ENCODE results near the gene PTPRT. TPM values are rescaled to one million over a fixed set of nuclear protein-coding genes. Genes with fewer than 3 reads are reported as not detected.

PTPRT gene
- total RNA-seq, 1 experiment from 2014 or later = not detected

GRCh38 chr20:42274986-42275385 is 914.7 kb downstream of the PTPRT start:
- CTCF ChIA-PET = no interaction called here
- no peak overlapping the region for H3K4me3 Mint-ChIP-seq (ENCODE audit: low read depth, unreplicated experiment)
- no TSS peak for BruUV-seq (replicated peaks)
- no peaks in the 10 kb centered on the region for H3K4me1 Mint-ChIP-seq (ENCODE audit: low read depth, unreplicated experiment)
- H3K36me3 Mint-ChIP-seq (ENCODE audit: insufficient read depth, unreplicated experiment) = no peaks in the 10 kb centered on the region
- H3K9me3 Mint-ChIP-seq (ENCODE audit: low read depth, unreplicated experiment) = peaks cover 17% of the 10 kb centered on the region
- H3K27ac Mint-ChIP-seq (ENCODE audit: unreplicated experiment) = no peak overlapping the region
- H3K27me3 Mint-ChIP-seq (ENCODE audit: unreplicated experiment) = no peaks in the 10 kb centered on the region
- intact Hi-C loops (cut with micrococcal nuclease; ENCODE audit: unreplicated experiment) = no loop called here
- DNase-seq = no peak
- TF ChIP-seq, protein P1, sequence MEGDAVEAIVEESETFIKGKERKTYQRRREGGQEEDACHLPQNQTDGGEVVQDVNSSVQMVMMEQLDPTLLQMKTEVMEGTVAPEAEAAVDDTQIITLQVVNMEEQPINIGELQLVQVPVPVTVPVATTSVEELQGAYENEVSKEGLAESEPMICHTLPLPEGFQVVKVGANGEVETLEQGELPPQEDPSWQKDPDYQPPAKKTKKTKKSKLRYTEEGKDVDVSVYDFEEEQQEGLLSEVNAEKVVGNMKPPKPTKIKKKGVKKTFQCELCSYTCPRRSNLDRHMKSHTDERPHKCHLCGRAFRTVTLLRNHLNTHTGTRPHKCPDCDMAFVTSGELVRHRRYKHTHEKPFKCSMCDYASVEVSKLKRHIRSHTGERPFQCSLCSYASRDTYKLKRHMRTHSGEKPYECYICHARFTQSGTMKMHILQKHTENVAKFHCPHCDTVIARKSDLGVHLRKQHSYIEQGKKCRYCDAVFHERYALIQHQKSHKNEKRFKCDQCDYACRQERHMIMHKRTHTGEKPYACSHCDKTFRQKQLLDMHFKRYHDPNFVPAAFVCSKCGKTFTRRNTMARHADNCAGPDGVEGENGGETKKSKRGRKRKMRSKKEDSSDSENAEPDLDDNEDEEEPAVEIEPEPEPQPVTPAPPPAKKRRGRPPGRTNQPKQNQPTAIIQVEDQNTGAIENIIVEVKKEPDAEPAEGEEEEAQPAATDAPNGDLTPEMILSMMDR (IDR thresholded peaks at IDR 0.05; ENCODE audit: unreplicated experiment) = no peak

GRCh38 chr20:42272516-42272915 is 917.2 kb downstream of the PTPRT start:
- Mint-ChIP-seq H3K9me3 (ENCODE audit: low read depth, unreplicated experiment) (peaks cover 13% of the 10 kb centered on the region), H3K27ac (ENCODE audit: unreplicated experiment) (no peak overlapping the region), H3K27me3 (ENCODE audit: unreplicated experiment) (no peaks in the 10 kb centered on the region), H3K4me1 (ENCODE audit: low read depth, unreplicated experiment) (no peaks in the 10 kb centered on the region), H3K36me3 (ENCODE audit: insufficient read depth, unreplicated experiment) (no peaks in the 10 kb centered on the region), H3K4me3 (ENCODE audit: low read depth, unreplicated experiment) (no peak overlapping the region)
- DNase-seq = no peak
- BruUV-seq (replicated peaks) = no TSS peak
- CTCF ChIA-PET = no interaction called here
- intact Hi-C loops (cut with micrococcal nuclease; ENCODE audit: unreplicated experiment) = no loop called here
- TF ChIP-seq, protein P1 (IDR thresholded peaks at IDR 0.05; ENCODE audit: unreplicated experiment) = no peak

GRCh38 chr20:42270539-42270938 is 919.2 kb downstream of the PTPRT start:
- H3K27me3 Mint-ChIP-seq (ENCODE audit: unreplicated experiment) = no peaks in the 10 kb centered on the region
- peaks cover 13% of the 10 kb centered on the region for H3K9me3 Mint-ChIP-seq (ENCODE audit: low read depth, unreplicated experiment)
- intact Hi-C loops (cut with micrococcal nuclease; ENCODE audit: unreplicated experiment) = no loop called here
- no peaks in the 10 kb centered on the region for H3K36me3 Mint-ChIP-seq (ENCODE audit: insufficient read depth, unreplicated experiment)
- DNase-seq = no peak
- H3K4me3 Mint-ChIP-seq (ENCODE audit: low read depth, unreplicated experiment) = no peak overlapping the region
- CTCF ChIA-PET = interaction anchor here (0.6 to 0.7 kb wide), 2 partner anchors 102 to 1358 kb away, joined by 4 to 5 read pairs; no protein-coding TSS in a partner anchor
- no peaks in the 10 kb centered on the region for H3K4me1 Mint-ChIP-seq (ENCODE audit: low read depth, unreplicated experiment)
- TF ChIP-seq, protein P1 (IDR thresholded peaks at IDR 0.05; ENCODE audit: unreplicated experiment) = no peak
- BruUV-seq (replicated peaks) = no TSS peak
- H3K27ac Mint-ChIP-seq (ENCODE audit: unreplicated experiment) = no peak overlapping the region

DNA sequence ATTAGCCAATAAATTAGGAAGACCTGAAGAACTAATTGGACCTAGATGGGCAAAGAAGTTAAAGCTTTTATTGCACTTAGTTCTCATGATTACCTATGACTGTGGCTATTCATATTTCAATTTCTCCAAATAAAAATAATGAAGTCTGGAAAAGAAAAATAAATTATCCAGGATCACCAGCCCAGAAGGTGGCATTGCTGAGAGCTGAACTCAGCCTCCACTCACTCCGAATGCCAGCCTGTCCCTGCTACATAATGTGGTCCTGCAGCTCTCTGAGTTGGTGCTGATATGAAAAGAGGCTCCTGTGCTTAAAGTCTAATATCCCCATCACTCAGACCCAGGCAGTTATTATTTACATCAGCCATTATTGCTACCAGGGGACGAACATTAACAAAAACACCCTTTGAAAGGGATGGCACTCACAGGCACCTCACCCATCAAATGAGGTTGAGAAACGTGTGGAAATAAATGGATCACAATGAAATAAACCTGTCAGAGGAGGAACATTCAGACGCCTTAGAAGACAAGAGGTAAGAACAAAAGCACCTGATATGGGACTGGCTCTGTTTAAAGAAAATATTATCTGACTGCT is 921.8 kb downstream of the PTPRT start:
- no peak for DNase-seq
- TF ChIP-seq, protein P1 (IDR thresholded peaks at IDR 0.05; ENCODE audit: unreplicated experiment) = no peak
- CTCF ChIA-PET = interaction anchor here (1.1 kb wide), 1 partner anchor 17 kb away, joined by 3 read pairs; no protein-coding TSS in a partner anchor
- H3K27me3 Mint-ChIP-seq (ENCODE audit: unreplicated experiment) = no peaks in the 10 kb centered on the region
- H3K27ac Mint-ChIP-seq (ENCODE audit: unreplicated experiment) = no peak overlapping the region
- intact Hi-C loops (cut with micrococcal nuclease; ENCODE audit: unreplicated experiment) = no loop called here
- H3K36me3 Mint-ChIP-seq (ENCODE audit: insufficient read depth, unreplicated experiment) = no peaks in the 10 kb centered on the region
- peaks cover 17% of the 10 kb centered on the region for H3K9me3 Mint-ChIP-seq (ENCODE audit: low read depth, unreplicated experiment)
- no peak overlapping the region for H3K4me3 Mint-ChIP-seq (ENCODE audit: low read depth, unreplicated experiment)
- no TSS peak for BruUV-seq (replicated peaks)
- no peaks in the 10 kb centered on the region for H3K4me1 Mint-ChIP-seq (ENCODE audit: low read depth, unreplicated experiment)
